KMS-11 (cell line): Measurements from ENCODE around the gene SOX18.

Experiments
- H2AFZ ChIP-seq: fragments of 200-600 bp; sonication (generic); 2 replicates; pipeline ENCODE4 v1.6.1; 2016; ENCODE audit warnings: antibody characterized with exemption, mixed run types, low read depth
- H3K27ac ChIP-seq: fragments of 200-600 bp; sonication (generic); 2 replicates; pipeline ENCODE4 v1.6.1; 2016; ENCODE audit warnings: mild to moderate bottlenecking, mixed run types
- H3K27me3 ChIP-seq: fragments of 200-600 bp; sonication (generic); 2 replicates; pipeline ENCODE4 v1.6.1; 2017; ENCODE audit warnings: mild to moderate bottlenecking, low read depth, mixed run types, moderate library complexity; ENCODE audit not compliant: insufficient read depth
- H3K36me3 ChIP-seq: fragments of 200-600 bp; sonication (generic); 2 replicates; pipeline ENCODE4 v1.6.1; 2017; ENCODE audit warnings: mild to moderate bottlenecking, mixed run types; ENCODE audit not compliant: insufficient read depth
- H3K4me1 ChIP-seq: fragments of 200-600 bp; sonication (generic); 2 replicates; pipeline ENCODE4 v1.6.1; 2016; ENCODE audit warnings: mild to moderate bottlenecking, low read depth, mixed run types; ENCODE audit not compliant: poor library complexity, severe bottlenecking
- H3K4me2 ChIP-seq: fragments of 200-600 bp; sonication (generic); 2 replicates; pipeline ENCODE4 v1.7.0; 2016; ENCODE audit warnings: mild to moderate bottlenecking, mixed run types
- H3K4me3 ChIP-seq: fragments of 200-600 bp; sonication (generic); IDR thresholded peaks from 2 replicates; pipeline ENCODE4 v1.6.1; 2017; ENCODE audit warnings: low read depth, low read length, mixed read lengths; ENCODE audit not compliant: insufficient read depth
- H3K79me2 ChIP-seq: fragments of 200-600 bp; sonication (generic); 2 replicates; pipeline ENCODE4 v1.6.1; 2016; ENCODE audit warnings: low read depth, mixed run types; ENCODE audit not compliant: insufficient read depth
- H3K9ac ChIP-seq: fragments of 200-600 bp; sonication (generic); 2 replicates; pipeline ENCODE4 v1.6.1; 2016; ENCODE audit warnings: mild to moderate bottlenecking, mixed run types
- H4K20me1 ChIP-seq: fragments of 200-600 bp; sonication (generic); 2 replicates; pipeline ENCODE4 v1.6.1; 2016; ENCODE audit warnings: mild to moderate bottlenecking, mixed run types; ENCODE audit not compliant: insufficient read depth
- TF ChIP-seq, protein P1 (sequence below): fragments of 200-600 bp; sonication (generic); conservative IDR thresholded peaks from 2 replicates; pipeline ENCODE4 v1.6.1; 2017; ENCODE audit warnings: low read depth, mild to moderate bottlenecking, antibody characterized with exemption, low read length, moderate library complexity, mixed read lengths

The SOX18 gene

GRCh38 chr20:64032706-64033624 lies 16.5 kb downstream of the SOX18 start:
- H2AFZ ChIP-seq, result no peak overlapping the region
- no peaks in the 10 kb centered on the region for H4K20me1 ChIP-seq

GRCh38 chr20:64031822-64032314 lies 17.6 kb downstream of the SOX18 start:
- Histone ChIP-seq H3K27ac (no peak overlapping the region), H3K4me3 (no peak overlapping the region), H3K4me2 (no peak overlapping the region), H3K79me2 (no peaks in the 10 kb centered on the region), H4K20me1 (no peaks in the 10 kb centered on the region), H3K4me1 (peaks cover 6% of the 10 kb centered on the region), H3K27me3 (peaks cover 5% of the 10 kb centered on the region; the same call in 1 of the 2 replicates), H3K36me3 (no peaks in the 10 kb centered on the region; the same call in 1 of the 2 replicates), H2AFZ (no peak overlapping the region), H3K9ac (no peak overlapping the region)
- TF ChIP-seq, protein P1, sequence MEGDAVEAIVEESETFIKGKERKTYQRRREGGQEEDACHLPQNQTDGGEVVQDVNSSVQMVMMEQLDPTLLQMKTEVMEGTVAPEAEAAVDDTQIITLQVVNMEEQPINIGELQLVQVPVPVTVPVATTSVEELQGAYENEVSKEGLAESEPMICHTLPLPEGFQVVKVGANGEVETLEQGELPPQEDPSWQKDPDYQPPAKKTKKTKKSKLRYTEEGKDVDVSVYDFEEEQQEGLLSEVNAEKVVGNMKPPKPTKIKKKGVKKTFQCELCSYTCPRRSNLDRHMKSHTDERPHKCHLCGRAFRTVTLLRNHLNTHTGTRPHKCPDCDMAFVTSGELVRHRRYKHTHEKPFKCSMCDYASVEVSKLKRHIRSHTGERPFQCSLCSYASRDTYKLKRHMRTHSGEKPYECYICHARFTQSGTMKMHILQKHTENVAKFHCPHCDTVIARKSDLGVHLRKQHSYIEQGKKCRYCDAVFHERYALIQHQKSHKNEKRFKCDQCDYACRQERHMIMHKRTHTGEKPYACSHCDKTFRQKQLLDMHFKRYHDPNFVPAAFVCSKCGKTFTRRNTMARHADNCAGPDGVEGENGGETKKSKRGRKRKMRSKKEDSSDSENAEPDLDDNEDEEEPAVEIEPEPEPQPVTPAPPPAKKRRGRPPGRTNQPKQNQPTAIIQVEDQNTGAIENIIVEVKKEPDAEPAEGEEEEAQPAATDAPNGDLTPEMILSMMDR, result no peak

More at GRCh38 chr20:64032706-64033624, 16.5 kb downstream of the SOX18 start:
- Histone ChIP-seq H3K4me1 (peaks cover 16% of the 10 kb centered on the region), H3K4me2 (no peak overlapping the region), H3K27me3 (peaks cover 16% of the 10 kb centered on the region), H3K9ac (no peak overlapping the region), H3K27ac (no peak overlapping the region), H3K36me3 (no peaks in the 10 kb centered on the region; the same call in 1 of the 2 replicates), H3K79me2 (no peaks in the 10 kb centered on the region), H3K4me3 (no peak overlapping the region)
- TF ChIP-seq, protein P1, result no peak

DNA sequence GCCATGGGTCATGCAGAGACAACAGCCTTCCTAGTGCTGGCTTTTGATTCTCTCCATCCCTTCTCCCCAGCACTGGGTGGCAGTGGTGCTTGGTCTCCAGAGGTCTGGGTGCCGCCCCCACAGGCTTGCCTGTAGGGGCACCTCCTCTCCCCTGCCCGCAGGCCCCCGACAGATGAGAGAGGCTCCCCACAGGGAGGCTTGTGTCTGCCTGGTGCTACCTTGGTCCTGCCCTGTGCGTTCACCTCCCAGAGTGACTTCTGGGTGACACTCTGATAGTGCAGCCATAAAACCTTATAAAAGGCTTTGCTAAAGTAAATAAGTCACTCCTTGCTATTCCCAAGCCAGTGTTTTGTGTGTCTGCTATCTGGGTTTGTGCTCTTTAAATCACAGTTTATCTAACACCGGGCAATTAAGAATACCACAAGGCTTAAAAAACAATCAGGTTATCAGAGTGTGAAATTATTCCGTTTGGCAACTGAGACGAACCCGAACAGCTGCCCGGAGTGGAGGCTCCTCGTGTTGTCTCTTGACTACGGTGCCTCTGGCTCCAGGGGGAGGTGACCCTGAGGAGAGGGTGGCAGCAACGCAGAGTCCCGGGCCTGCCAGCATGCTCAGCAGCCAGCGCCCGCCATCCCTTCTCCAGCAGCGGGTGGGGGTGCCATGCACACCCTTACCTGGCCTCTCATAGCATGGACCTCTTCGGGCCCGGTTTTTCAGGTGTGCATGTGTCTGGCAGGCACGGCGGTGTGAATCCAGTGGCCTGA lies 18.9 kb downstream of the SOX18 start:
- no peak overlapping the region for H3K27ac ChIP-seq

More for the DNA sequence above, 18.9 kb downstream of the SOX18 start:
- H3K9ac ChIP-seq, result no peak overlapping the region
- H3K4me2 ChIP-seq, result no peak overlapping the region
- H3K36me3 ChIP-seq, result no peaks in the 10 kb centered on the region; the same call in 1 of the 2 replicates
- no peaks in the 10 kb centered on the region for H3K79me2 ChIP-seq
- H3K27me3 ChIP-seq, result no peaks in the 10 kb centered on the region
- H4K20me1 ChIP-seq, result no peaks in the 10 kb centered on the region
- H3K4me1 ChIP-seq, result no peaks in the 10 kb centered on the region
- H3K4me3 ChIP-seq, result no peak overlapping the region
- TF ChIP-seq, protein P1, result no peak
- H2AFZ ChIP-seq, result no peak overlapping the region
